Neural cell (in vitro differentiated cells): ENCODE measurements around the gene NOTCH3.

Experiments
- CTCF ChIP-seq: fragments of 450-650 bp; IDR thresholded peaks from 2 replicates; pipeline ENCODE4 v1.5.1; 2014; ENCODE audit warnings: antibody characterized with exemption, mild to moderate bottlenecking, moderate library complexity; ENCODE audit not compliant: poor library complexity, severe bottlenecking
- EP300 ChIP-seq: fragments of 450-650 bp; conservative IDR thresholded peaks from 2 replicates; pipeline ENCODE4 v1.6.1; 2014; ENCODE audit warnings: antibody characterized with exemption, mild to moderate bottlenecking, moderate library complexity; ENCODE audit not compliant: poor library complexity, severe bottlenecking
- MXI1 ChIP-seq: fragments of 450-650 bp; conservative IDR thresholded peaks from 2 replicates; pipeline ENCODE4 v1.6.1; 2014; ENCODE audit warnings: antibody characterized with exemption, mild to moderate bottlenecking; ENCODE audit not compliant: poor library complexity, severe bottlenecking
- POLR2AphosphoS5 ChIP-seq: IDR thresholded peaks from 2 replicates; pipeline ENCODE4 v1.6.1; 2012
- SMC3 ChIP-seq: fragments of 450-650 bp; conservative IDR thresholded peaks from 2 replicates; pipeline ENCODE4 v1.6.1; 2014; ENCODE audit warnings: antibody characterized with exemption, mild to moderate bottlenecking, moderate library complexity; ENCODE audit not compliant: poor library complexity

- TF ChIP-seq POLR2AphosphoS5 (no peak), CTCF (no peak), EP300 (no peak), MXI1 (no peak), SMC3 (no peak)
Observed at GRCh38 chr19:15196360-15197005, 4.3 kb downstream of the NOTCH3 start.
